Fibroblast of lung (primary cell): Measurements from ENCODE around the gene TRIM65. TPM values are rescaled to one million over a fixed set of nuclear protein-coding genes. Genes with fewer than 3 reads are reported as not detected.

Experiments
- DNase-seq, 2 donors: peaks; one replicate each; pipeline versions ENCODE4 v3.0.0 to v3.0.0-alpha.2; 2010; ENCODE audit warnings: low read depth in 2 of 2
- H2AFZ ChIP-seq: 2 replicates; pipeline ENCODE4 v1.5.1; 2012; ENCODE audit warnings: low read length, control low read depth, inconsistent platforms
- H3K27ac ChIP-seq: 2 replicates; pipeline ENCODE4 v1.5.1; 2011; ENCODE audit warnings: low read length, control low read depth; ENCODE audit not compliant: insufficient read depth
- H3K27me3 ChIP-seq: 2 replicates; pipeline ENCODE4 v1.5.1; 2011; ENCODE audit warnings: mild to moderate bottlenecking, low read length; ENCODE audit not compliant: control insufficient read depth, insufficient read depth
- H3K36me3 ChIP-seq: 2 replicates; pipeline ENCODE4 v1.5.1; 2011; ENCODE audit warnings: low read length; ENCODE audit not compliant: control insufficient read depth, insufficient read depth
- H3K4me1 ChIP-seq: 2 replicates; pipeline ENCODE4 v1.5.1; 2011; ENCODE audit warnings: low read length; ENCODE audit not compliant: control insufficient read depth, insufficient read depth; ENCODE audit errors: extremely low read depth
- H3K4me2 ChIP-seq: 2 replicates; pipeline ENCODE4 v1.5.1; 2011; ENCODE audit warnings: low read length, control low read depth; ENCODE audit not compliant: insufficient read depth; ENCODE audit errors: extremely low read depth
- H3K4me3 ChIP-seq, 4 experiments: fragments of 200-600 bp in 1 of 4; sonication (generic) in 1 of 4; replicated peaks in 1 of 4; 2 replicates each; pipeline ENCODE4 v1.5.1; 2011 to 2016; ENCODE audit warnings: low read length in 4 of 4, low read depth in 3 of 4, mild to moderate bottlenecking in 3 of 4, control low read depth in 2 of 4, inconsistent platforms in 1 of 4, mixed read lengths in 1 of 4; ENCODE audit not compliant: insufficient read depth in 1 of 4; ENCODE audit errors: control extremely low read depth in 1 of 4
- H3K79me2 ChIP-seq: 2 replicates; pipeline ENCODE4 v1.5.1; 2012; ENCODE audit warnings: mild to moderate bottlenecking, low read length, inconsistent platforms; ENCODE audit not compliant: control insufficient read depth, insufficient read depth
- H3K9ac ChIP-seq: 2 replicates; pipeline ENCODE4 v1.5.1; 2011; ENCODE audit warnings: mild to moderate bottlenecking, low read length, control low read depth; ENCODE audit not compliant: insufficient read depth
- H3K9me3 ChIP-seq: 2 replicates; pipeline ENCODE4 v1.5.1; 2012; ENCODE audit warnings: low read depth, low read length; ENCODE audit not compliant: control insufficient read depth, insufficient read depth
- H4K20me1 ChIP-seq: 2 replicates; pipeline ENCODE4 v1.5.1; 2011; ENCODE audit warnings: low read length; ENCODE audit not compliant: control insufficient read depth, insufficient read depth; ENCODE audit errors: extremely low read depth
- EZH2 ChIP-seq: IDR thresholded peaks from 2 replicates; pipeline ENCODE4 v1.5.1; 2012; ENCODE audit warnings: low read length, control low read depth, mild to moderate bottlenecking; ENCODE audit errors: missing control alignments
- polyA plus RNA-seq, 2 donors: library from polyadenylated mRNA; depleted of rRNA in 1 of 2; stranded (reverse) in 1 of 2; unstranded in 1 of 2; fragments of >200 nt; gene quantifications; 2 replicates each; pipeline ENCODE4 v1.2.1, GENCODE V29; 2011 to 2012; ENCODE audit warnings: missing spikeins in 1 of 2
- total RNA-seq: library from RNA; depleted of rRNA; stranded (reverse); fragments of >200 nt; gene quantifications from 2 replicates; pipeline ENCODE4 v1.2.1, GENCODE V29; 2014
- TF ChIP-seq, protein P1 (sequence below), 2 donors: IDR thresholded peaks in 1 of 2; conservative IDR thresholded peaks in 1 of 2; 1 replicate in 1 of 2; 2 replicates in 1 of 2; pipeline ENCODE4 v1.5.1; 2011 to 2012; ENCODE audit warnings: low read length in 2 of 2, control low read depth in 1 of 2, inconsistent platforms in 1 of 2, low read depth in 1 of 2, mild to moderate bottlenecking in 1 of 2

Gene TRIM65
- total and polyA plus RNA-seq, 2 donors (not counting 1 experiment from before 2014, with no cell fraction given): 4.3 to 17.2 TPM

DNA sequence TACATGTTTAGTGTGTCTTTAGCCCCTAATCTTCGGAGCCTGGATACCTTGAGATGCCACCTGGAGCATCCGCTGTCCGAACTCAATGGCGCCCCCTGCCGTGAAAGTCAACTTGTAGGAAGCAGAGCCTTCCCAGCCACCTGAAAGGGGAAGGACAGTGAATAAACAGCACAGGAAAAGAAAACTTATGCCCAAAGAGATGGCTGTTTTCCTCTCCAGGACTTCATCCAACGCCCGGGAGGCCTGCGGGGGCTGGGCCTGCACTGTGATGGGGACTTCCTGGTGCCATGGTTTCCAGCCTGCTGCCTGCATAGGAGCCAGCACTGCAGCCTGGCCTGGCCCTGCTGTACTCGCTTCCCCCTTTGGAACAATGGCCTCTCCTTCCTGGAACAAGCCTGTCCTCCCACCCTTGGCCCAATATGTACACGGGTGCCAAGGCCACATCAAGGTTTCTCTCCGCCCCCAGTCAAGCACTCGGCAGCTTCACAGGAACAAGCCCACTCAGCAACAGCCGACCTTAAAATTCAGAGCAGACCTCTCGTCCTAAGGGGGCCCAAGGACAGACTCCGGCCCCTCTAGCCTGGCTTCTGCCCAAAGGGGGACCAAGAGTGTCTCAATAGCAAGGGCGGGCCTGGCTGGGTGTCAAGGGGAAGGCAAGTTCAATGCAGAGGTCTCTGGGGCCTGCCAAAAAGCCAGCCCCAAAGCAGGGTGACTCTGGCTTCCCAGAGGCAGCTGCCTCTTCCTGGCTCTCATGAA lies 48.0 kb downstream of the TRIM65 start:
- H3K27ac ChIP-seq: no peak overlapping the region
- H3K9ac ChIP-seq: no peak overlapping the region
- H3K27me3 ChIP-seq: no peaks in the 10 kb centered on the region
- no peak overlapping the region for H3K4me2 ChIP-seq
- H3K36me3 ChIP-seq: peaks cover 18% of the 10 kb centered on the region
- TF ChIP-seq, protein P1, sequence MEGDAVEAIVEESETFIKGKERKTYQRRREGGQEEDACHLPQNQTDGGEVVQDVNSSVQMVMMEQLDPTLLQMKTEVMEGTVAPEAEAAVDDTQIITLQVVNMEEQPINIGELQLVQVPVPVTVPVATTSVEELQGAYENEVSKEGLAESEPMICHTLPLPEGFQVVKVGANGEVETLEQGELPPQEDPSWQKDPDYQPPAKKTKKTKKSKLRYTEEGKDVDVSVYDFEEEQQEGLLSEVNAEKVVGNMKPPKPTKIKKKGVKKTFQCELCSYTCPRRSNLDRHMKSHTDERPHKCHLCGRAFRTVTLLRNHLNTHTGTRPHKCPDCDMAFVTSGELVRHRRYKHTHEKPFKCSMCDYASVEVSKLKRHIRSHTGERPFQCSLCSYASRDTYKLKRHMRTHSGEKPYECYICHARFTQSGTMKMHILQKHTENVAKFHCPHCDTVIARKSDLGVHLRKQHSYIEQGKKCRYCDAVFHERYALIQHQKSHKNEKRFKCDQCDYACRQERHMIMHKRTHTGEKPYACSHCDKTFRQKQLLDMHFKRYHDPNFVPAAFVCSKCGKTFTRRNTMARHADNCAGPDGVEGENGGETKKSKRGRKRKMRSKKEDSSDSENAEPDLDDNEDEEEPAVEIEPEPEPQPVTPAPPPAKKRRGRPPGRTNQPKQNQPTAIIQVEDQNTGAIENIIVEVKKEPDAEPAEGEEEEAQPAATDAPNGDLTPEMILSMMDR (conservative IDR thresholded peaks at IDR 0.05 in 1 of 2, IDR thresholded peaks at IDR 0.05 in 1 of 2; ENCODE audit: low read depth in 1 of 2, low read length in 2 of 2): peak; percentile 53 to 76
- TF ChIP-seq EZH2: no peak
- no peaks in the 10 kb centered on the region for H3K79me2 ChIP-seq
- no peak overlapping the region for H2AFZ ChIP-seq
- no peaks in the 10 kb centered on the region for H3K9me3 ChIP-seq
- peak in 1 of 2 donors; percentile 47 for DNase-seq
- no peak overlapping the region for H3K4me3 ChIP-seq
- H4K20me1 ChIP-seq: no peaks in the 10 kb centered on the region
- H3K4me1 ChIP-seq: peaks cover 9% of the 10 kb centered on the region

DNA sequence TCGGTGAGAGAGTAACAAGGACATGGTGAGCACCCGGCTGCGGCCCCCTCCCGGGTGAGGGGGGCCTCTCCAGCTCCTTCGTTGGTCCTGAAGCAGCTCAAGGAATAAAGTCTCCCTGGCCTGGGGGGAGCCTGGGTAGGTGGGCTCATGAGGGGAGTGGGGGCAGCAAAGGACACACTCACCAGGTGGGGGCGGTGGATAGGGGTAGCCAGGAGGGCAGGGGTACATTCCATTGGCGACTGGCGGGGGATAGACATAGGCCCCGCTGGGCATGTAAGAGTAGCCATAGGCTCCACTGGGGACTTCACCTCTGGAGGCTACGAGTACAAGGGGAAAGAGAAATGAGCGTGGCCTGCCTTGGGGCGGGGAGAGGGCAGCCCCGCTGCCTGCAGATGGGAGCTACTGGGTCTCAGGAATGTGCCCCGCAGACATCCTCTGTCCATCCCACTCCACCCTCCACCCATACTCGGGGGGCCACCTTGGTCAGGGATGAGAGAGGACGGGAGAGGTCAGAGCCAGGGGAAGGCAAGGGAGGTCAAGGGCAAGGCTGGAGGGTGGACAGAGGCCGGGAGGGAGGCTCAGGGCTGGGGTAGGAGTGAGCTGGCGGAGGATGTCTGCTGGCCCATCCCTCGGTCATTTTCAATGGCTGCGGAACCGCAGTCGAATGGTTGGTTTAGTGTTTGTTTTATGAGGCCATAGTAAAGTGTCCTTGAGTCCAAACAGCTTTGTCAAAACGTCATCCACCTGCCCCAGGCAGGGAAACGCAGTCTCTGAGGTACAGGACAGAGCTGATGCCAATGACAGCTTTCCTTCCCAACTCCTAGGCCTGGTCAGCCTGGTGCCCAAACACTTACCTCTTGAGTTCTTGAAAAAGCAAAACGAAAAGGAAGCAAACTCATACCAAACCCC lies 48.9 kb downstream of the TRIM65 start:
- TF ChIP-seq EZH2: no peak
- TF ChIP-seq, protein P1 (conservative IDR thresholded peaks at IDR 0.05 in 1 of 2, IDR thresholded peaks at IDR 0.05 in 1 of 2; ENCODE audit: low read depth in 1 of 2, low read length in 2 of 2): no peak
- no peak overlapping the region for H3K27ac ChIP-seq
- H3K36me3 ChIP-seq: peaks cover 18% of the 10 kb centered on the region
- no peaks in the 10 kb centered on the region for H3K79me2 ChIP-seq
- H3K4me1 ChIP-seq: peaks cover 5% of the 10 kb centered on the region
- H3K4me2 ChIP-seq: no peak overlapping the region
- no peaks in the 10 kb centered on the region for H3K9me3 ChIP-seq
- no peaks in the 10 kb centered on the region for H4K20me1 ChIP-seq
- no peaks in the 10 kb centered on the region for H3K27me3 ChIP-seq
- no peak for DNase-seq
- no peak overlapping the region for H3K9ac ChIP-seq
- no peak overlapping the region for H3K4me3 ChIP-seq
- no peak overlapping the region for H2AFZ ChIP-seq
